HG03520 (cell line): ENCODE data around the gene OR1J1.

Experiments
- ATAC-seq: cut with Tn5 transposase; IDR thresholded peaks from one replicate; pipeline ENCODE4 v1.9.1; 2021; ENCODE audit warnings: mild to moderate bottlenecking, moderate library complexity; ENCODE audit not compliant: unreplicated experiment

The OR1J1 gene

GRCh38 chr9:122445155-122445749, 32.5 kb downstream of the OR1J1 start:
- no peak for ATAC-seq

- no peak for ATAC-seq
These were observed 33.5 kb downstream of the OR1J1 start for GRCh38 chr9:122444041-122444733.

GRCh38 chr9:122442568-122442967, 35.2 kb downstream of the OR1J1 start:
- ATAC-seq: no peak
